ENCODE results near the gene COMMD1. TPM values are rescaled to one million over a fixed set of nuclear protein-coding genes. Genes with fewer than 3 reads are reported as not detected.

Gene COMMD1
- total and polyA plus RNA-seq, 2 donors (not counting 1 experiment from before 2014, with no cell fraction given) = 38.6 to 49.3 TPM

GRCh38 chr2:62163834-62164233 lies 258.4 kb downstream of the COMMD1 start:
- H3K36me3 ChIP-seq (ENCODE audit: control insufficient read depth, insufficient read depth, low read length) = no peaks in the 10 kb centered on the region
- no peak overlapping the region for H3K9ac ChIP-seq (ENCODE audit: insufficient read depth, low read length)
- no peak overlapping the region for H2AFZ ChIP-seq (ENCODE audit: low read length)
- DNase-seq (ENCODE audit: low read depth in 2 of 2) = no peak
- no peaks in the 10 kb centered on the region for H3K79me2 ChIP-seq (ENCODE audit: control insufficient read depth, insufficient read depth, low read length)
- TF ChIP-seq EZH2 (IDR thresholded peaks at IDR 0.05; ENCODE audit: low read length, missing control alignments) = no peak
- TF ChIP-seq CTCF (conservative IDR thresholded peaks at IDR 0.05 in 1 of 2, IDR thresholded peaks at IDR 0.05 in 1 of 2; ENCODE audit: low read depth in 1 of 2, low read length in 2 of 2) = no peak
- H3K4me1 ChIP-seq (ENCODE audit: control insufficient read depth, extremely low read depth, insufficient read depth, low read length) = no peaks in the 10 kb centered on the region
- no peak overlapping the region for H3K27ac ChIP-seq (ENCODE audit: insufficient read depth, low read length)
- no peaks in the 10 kb centered on the region for H3K9me3 ChIP-seq (ENCODE audit: control insufficient read depth, insufficient read depth, low read depth, low read length)
- no peaks in the 10 kb centered on the region for H3K27me3 ChIP-seq (ENCODE audit: control insufficient read depth, insufficient read depth, low read length)
- no peak overlapping the region for H3K4me3 ChIP-seq (replicated peaks in 1 of 4; ENCODE audit: control extremely low read depth in 1 of 4, insufficient read depth in 1 of 4, low read depth in 3 of 4, low read length in 4 of 4)
- no peaks in the 10 kb centered on the region for H4K20me1 ChIP-seq (ENCODE audit: control insufficient read depth, extremely low read depth, insufficient read depth, low read length)
- no peak overlapping the region for H3K4me2 ChIP-seq (ENCODE audit: extremely low read depth, insufficient read depth, low read length)

DNA sequence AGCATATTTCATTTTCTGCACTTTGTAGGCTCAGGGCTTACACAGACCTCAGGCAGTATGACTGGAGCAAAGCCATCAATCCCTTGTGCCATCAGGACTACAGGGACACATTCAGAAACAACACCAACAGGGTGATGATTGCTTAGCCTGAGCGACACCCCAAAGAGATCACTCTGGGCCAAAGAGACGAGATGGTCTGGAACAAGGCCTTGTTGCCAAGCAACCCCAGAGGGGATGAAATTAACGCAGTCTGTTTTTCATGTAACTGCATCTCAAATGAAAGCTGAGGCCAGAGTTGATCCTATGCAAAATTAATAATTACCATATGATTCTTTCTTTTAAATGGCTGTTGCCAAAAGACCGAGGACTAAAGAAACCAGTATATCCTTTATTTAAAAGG lies 270.3 kb downstream of the COMMD1 start:
- no peaks in the 10 kb centered on the region for H4K20me1 ChIP-seq (ENCODE audit: control insufficient read depth, extremely low read depth, insufficient read depth, low read length)
- no peak overlapping the region for H3K4me3 ChIP-seq (replicated peaks in 1 of 4; ENCODE audit: control extremely low read depth in 1 of 4, insufficient read depth in 1 of 4, low read depth in 3 of 4, low read length in 4 of 4)
- TF ChIP-seq EZH2 (IDR thresholded peaks at IDR 0.05; ENCODE audit: low read length, missing control alignments) (no peak), CTCF (conservative IDR thresholded peaks at IDR 0.05 in 1 of 2, IDR thresholded peaks at IDR 0.05 in 1 of 2; ENCODE audit: low read depth in 1 of 2, low read length in 2 of 2) (no peak)
- no peak overlapping the region for H3K9ac ChIP-seq (ENCODE audit: insufficient read depth, low read length)
- H3K9me3 ChIP-seq (ENCODE audit: control insufficient read depth, insufficient read depth, low read depth, low read length) = no peaks in the 10 kb centered on the region
- H3K36me3 ChIP-seq (ENCODE audit: control insufficient read depth, insufficient read depth, low read length) = no peaks in the 10 kb centered on the region
- no peak overlapping the region for H3K4me2 ChIP-seq (ENCODE audit: extremely low read depth, insufficient read depth, low read length)
- H3K79me2 ChIP-seq (ENCODE audit: control insufficient read depth, insufficient read depth, low read length) = no peaks in the 10 kb centered on the region
- no peaks in the 10 kb centered on the region for H3K4me1 ChIP-seq (ENCODE audit: control insufficient read depth, extremely low read depth, insufficient read depth, low read length)
- no peak overlapping the region for H2AFZ ChIP-seq (ENCODE audit: low read length)
- no peaks in the 10 kb centered on the region for H3K27me3 ChIP-seq (ENCODE audit: control insufficient read depth, insufficient read depth, low read length)
- DNase-seq (ENCODE audit: low read depth in 2 of 2) = no peak
- no peak overlapping the region for H3K27ac ChIP-seq (ENCODE audit: insufficient read depth, low read length)

DNA sequence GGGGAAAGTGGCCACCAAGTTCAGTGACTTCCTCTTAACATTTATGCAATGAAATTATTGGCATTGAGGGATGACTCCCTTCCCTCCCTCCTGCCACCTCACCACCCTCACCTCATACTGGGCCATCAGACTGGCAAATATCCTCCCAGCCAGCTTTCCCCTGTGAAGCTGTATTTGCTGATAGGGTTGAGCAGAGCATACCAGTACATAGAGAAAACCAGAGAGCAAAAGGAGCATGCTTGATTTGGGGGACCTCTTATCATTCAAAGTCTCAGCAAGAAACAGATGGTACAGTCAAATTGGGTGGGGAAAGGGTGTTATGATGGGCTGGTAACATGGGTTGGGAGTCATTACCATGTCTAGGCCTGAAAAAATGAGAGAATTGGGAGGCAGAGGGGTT lies 271.3 kb downstream of the COMMD1 start:
- no peak for TF ChIP-seq EZH2 (IDR thresholded peaks at IDR 0.05; ENCODE audit: low read length, missing control alignments)
- no peak for TF ChIP-seq CTCF (conservative IDR thresholded peaks at IDR 0.05 in 1 of 2, IDR thresholded peaks at IDR 0.05 in 1 of 2; ENCODE audit: low read depth in 1 of 2, low read length in 2 of 2)

More for the DNA sequence above, 271.3 kb downstream of the COMMD1 start:
- no peaks in the 10 kb centered on the region for H4K20me1 ChIP-seq (ENCODE audit: control insufficient read depth, extremely low read depth, insufficient read depth, low read length)
- H3K9ac ChIP-seq (ENCODE audit: insufficient read depth, low read length) = no peak overlapping the region
- no peak overlapping the region for H2AFZ ChIP-seq (ENCODE audit: low read length)
- no peaks in the 10 kb centered on the region for H3K79me2 ChIP-seq (ENCODE audit: control insufficient read depth, insufficient read depth, low read length)
- no peaks in the 10 kb centered on the region for H3K4me1 ChIP-seq (ENCODE audit: control insufficient read depth, extremely low read depth, insufficient read depth, low read length)
- DNase-seq (ENCODE audit: low read depth in 2 of 2) = no peak
- no peak overlapping the region for H3K27ac ChIP-seq (ENCODE audit: insufficient read depth, low read length)
- H3K4me3 ChIP-seq (replicated peaks in 1 of 4; ENCODE audit: control extremely low read depth in 1 of 4, insufficient read depth in 1 of 4, low read depth in 3 of 4, low read length in 4 of 4) = no peak overlapping the region
- H3K4me2 ChIP-seq (ENCODE audit: extremely low read depth, insufficient read depth, low read length) = no peak overlapping the region
- no peaks in the 10 kb centered on the region for H3K9me3 ChIP-seq (ENCODE audit: control insufficient read depth, insufficient read depth, low read depth, low read length)
- H3K36me3 ChIP-seq (ENCODE audit: control insufficient read depth, insufficient read depth, low read length) = no peaks in the 10 kb centered on the region
- H3K27me3 ChIP-seq (ENCODE audit: control insufficient read depth, insufficient read depth, low read length) = no peaks in the 10 kb centered on the region
